GM12891 (cell line): ENCODE measurements around the gene BCAT1.

Experiments
- DNase-seq: peaks from one replicate; pipeline ENCODE4 v3.0.0; 2011; ENCODE audit warnings: low spot score; ENCODE audit not compliant: insufficient read length
- FAIRE-seq: peaks from 2 replicates; lab custom pipeline; 2011; peaks lifted over from hg19 to GRCh38; lab: Jason Lieb, UNC
- PAX5 ChIP-seq: IDR thresholded peaks from 2 replicates; pipeline ENCODE4 v1.6.1; 2011; ENCODE audit warnings: low read length, moderate library complexity, mild to moderate bottlenecking; ENCODE audit not compliant: insufficient read depth, severe bottlenecking
- POLR2A ChIP-seq: IDR thresholded peaks from 2 replicates; pipeline ENCODE4 v1.6.1; 2011; ENCODE audit warnings: low read depth, low read length, control low read depth
- POLR2AphosphoS5 ChIP-seq: IDR thresholded peaks from 2 replicates; pipeline ENCODE4 v1.6.1; 2011; ENCODE audit warnings: low read depth, low read length, control low read depth
- POU2F2 ChIP-seq: IDR thresholded peaks from 2 replicates; pipeline ENCODE4 v1.6.1; 2011; ENCODE audit warnings: low read depth, mild to moderate bottlenecking, control low read depth, low read length, moderate library complexity
- SPI1 ChIP-seq: IDR thresholded peaks from 2 replicates; pipeline ENCODE4 v1.6.1; 2011; ENCODE audit warnings: low read depth, low read length, control low read depth
- TAF1 ChIP-seq: IDR thresholded peaks from 2 replicates; pipeline ENCODE4 v1.6.1; 2011; ENCODE audit warnings: low read depth, low read length, control low read depth

The BCAT1 gene

DNA sequence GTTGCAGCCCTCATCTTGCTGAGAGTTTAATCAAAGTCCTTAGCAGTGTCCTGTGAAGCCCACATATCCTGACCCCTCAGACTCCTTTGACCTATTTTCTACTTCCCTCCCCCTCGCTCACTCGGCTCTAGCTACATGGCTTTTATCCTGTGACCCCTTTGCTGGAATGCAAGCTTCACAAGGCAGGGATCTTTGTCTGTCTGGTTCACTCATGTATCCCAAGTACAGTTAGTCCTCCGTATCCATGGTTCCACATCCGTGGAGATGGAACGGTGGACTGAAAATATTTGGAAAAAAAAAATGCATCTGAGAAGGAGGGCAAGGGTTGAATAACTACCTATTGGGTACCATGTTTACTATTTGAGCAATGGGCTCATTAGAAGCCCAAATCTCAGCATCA, 173.8 kb downstream of the BCAT1 start:
- FAIRE-seq, result no peak
- no peak for DNase-seq
- TF ChIP-seq POLR2AphosphoS5, result no peak
- no peak for TF ChIP-seq POU2F2
- no peak for TF ChIP-seq PAX5
- TF ChIP-seq TAF1, result no peak
- no peak for TF ChIP-seq SPI1
- no peak for TF ChIP-seq POLR2A

DNA sequence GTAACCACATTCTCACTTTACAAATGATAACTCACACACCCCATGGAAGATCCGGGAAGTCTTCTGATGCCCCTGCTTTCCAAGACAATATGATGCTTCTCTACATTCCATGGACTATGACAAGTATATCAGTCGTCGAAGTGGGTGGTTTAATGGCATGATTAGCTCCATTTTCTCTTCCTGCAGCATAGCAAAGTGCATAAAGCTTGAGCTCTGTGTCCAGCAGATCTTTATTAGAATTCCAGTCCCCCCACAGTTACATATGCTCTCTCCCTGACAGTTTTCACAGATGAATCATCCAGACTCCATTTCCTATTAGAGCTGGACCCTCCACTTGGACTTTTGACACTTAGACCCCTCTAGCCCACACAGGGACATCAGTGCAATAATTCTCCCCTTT, 174.9 kb downstream of the BCAT1 start:
- no peak for FAIRE-seq

DNA sequence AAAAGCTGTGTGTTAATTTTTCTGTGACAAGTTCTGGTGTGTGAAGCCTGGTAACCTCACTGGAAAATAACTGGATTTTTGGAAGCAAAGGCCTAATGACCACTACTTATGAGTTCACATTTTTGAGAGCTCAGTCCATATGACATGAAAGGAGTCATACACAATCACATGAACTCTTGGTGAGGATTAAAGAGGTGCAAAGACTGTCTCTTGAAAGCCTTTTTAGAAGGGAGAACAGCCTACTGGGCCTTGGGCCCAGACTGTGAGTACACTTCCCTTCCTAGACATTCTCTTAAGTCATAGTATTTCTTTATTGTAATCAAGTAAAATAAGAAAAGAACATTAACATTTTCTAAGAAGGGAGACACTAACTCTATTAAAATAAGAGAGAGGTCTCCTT, 176.1 kb downstream of the BCAT1 start:
- no peak for TF ChIP-seq PAX5
- TF ChIP-seq TAF1, result no peak
- TF ChIP-seq POLR2AphosphoS5, result no peak
- no peak for TF ChIP-seq SPI1
- no peak for TF ChIP-seq POLR2A
- no peak for TF ChIP-seq POU2F2
- FAIRE-seq (no peak), DNase-seq (no peak)

More for the DNA sequence above, 174.9 kb downstream of the BCAT1 start:
- TF ChIP-seq POLR2AphosphoS5 (no peak), POLR2A (no peak), POU2F2 (no peak), TAF1 (no peak), PAX5 (no peak)
- no peak for DNase-seq

DNA sequence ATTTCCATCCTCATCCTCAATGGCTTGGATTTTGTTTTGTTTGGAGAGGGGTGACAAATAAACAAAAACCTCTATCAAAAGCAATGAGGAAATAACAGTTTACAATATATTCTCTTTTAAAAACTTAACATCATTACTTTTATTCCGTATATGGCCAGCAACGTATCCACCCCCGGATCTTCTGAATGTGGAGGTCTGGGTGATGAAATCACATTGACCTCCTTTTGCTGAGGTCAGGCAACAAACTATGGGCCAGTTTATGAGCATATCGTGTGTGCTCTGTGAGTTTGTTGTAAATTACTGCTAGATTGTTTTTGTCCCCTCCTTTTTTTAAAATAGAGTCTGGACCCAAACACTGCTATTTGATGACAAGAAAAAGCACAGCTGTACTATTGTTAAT, 178.1 kb downstream of the BCAT1 start:
- FAIRE-seq (no peak), DNase-seq (no peak)
- no peak for TF ChIP-seq POLR2AphosphoS5
- TF ChIP-seq POLR2A, result no peak
- no peak for TF ChIP-seq PAX5
- no peak for TF ChIP-seq POU2F2
- no peak for TF ChIP-seq TAF1
- TF ChIP-seq SPI1, result no peak

DNA sequence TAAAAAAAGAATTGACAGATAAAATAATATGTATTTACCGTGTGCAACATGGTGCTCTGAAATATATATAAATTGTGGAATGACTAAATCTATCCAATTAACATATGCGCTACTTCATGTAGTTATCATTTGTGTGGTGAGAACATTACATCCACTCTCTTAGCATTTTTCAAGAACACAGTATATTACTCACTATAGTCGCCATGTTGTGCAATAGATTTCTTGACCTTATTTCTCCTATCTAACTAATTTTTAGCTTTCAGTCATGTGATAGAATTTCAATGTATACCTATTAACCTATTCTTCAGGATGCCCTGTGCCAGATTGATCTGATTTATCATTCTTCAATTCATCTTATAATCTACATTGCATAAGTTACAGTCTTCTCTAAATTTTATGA, 178.6 kb downstream of the BCAT1 start:
- DNase-seq (no peak), FAIRE-seq (no peak)
- TF ChIP-seq TAF1, result no peak
- no peak for TF ChIP-seq SPI1
- no peak for TF ChIP-seq POU2F2
- TF ChIP-seq POLR2AphosphoS5, result no peak
- TF ChIP-seq PAX5, result no peak
- TF ChIP-seq POLR2A, result no peak

DNA sequence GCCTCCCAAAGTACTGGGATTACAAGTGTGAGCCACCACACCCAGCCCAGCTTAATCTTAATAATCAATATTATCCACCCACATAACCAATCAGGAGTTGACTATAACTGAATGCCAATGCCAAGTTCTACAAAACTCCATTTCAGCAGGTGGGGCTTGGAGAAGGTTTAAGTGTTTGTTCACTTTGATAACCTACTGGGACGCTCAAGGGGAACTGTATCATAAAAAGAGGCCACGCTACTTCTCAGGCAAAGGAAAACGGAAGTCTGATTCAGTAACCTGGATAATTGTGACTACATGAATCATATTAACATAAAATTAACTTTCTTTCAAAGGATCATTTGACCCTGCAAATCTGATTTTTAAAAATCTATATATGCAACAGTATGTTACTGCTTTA, 179.2 kb downstream of the BCAT1 start:
- FAIRE-seq (no peak), DNase-seq (no peak)

DNA sequence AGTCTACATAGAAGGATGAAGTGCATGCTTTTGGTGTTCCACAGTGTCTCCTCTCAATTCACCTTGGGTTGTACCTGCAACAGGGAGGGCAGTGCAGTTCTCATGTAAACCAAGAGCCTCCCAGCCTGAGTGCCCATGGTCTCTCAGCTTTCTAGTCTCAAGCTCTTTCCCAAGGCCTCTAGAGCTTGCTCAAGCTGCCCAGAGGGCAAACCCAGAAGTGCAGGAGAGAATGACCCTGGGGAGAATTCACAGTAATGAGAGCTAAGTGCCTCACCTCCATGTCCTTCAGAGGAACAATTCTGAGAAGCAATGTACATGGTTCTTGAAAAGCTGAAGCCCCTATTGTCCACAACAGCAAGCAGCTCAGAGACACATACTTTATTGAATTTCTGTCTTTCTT, 180.5 kb downstream of the BCAT1 start:
- TF ChIP-seq POLR2A, result no peak
- no peak for DNase-seq
- FAIRE-seq, result no peak

More for the DNA sequence above, 179.2 kb downstream of the BCAT1 start:
- TF ChIP-seq POLR2A, result no peak
- no peak for TF ChIP-seq TAF1
- TF ChIP-seq POLR2AphosphoS5, result no peak
- TF ChIP-seq PAX5, result no peak
- TF ChIP-seq POU2F2, result no peak
- no peak for TF ChIP-seq SPI1

DNA sequence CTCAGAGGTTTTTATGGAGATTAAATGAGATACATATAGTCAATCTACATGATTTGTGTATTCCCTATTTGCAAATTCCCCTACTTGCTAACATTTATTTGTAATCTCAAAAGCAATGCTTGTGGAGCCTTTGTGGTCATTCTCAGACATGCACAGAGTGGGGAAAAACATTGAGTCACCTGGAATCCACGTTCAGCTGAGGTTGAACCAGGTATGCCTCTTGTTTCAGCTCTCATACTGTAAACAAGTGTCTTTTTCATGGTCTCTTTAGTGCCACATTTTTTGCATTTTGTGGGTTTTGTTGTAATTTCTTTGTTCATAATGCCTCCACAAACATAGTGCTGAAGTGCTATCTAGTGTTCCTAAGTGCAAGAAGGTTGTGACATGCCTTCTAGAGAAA, 181.9 kb downstream of the BCAT1 start:
- FAIRE-seq (no peak), DNase-seq (no peak)
- TF ChIP-seq SPI1 (no peak), TAF1 (no peak), POU2F2 (no peak), POLR2AphosphoS5 (no peak), POLR2A (no peak), PAX5 (no peak)

DNA sequence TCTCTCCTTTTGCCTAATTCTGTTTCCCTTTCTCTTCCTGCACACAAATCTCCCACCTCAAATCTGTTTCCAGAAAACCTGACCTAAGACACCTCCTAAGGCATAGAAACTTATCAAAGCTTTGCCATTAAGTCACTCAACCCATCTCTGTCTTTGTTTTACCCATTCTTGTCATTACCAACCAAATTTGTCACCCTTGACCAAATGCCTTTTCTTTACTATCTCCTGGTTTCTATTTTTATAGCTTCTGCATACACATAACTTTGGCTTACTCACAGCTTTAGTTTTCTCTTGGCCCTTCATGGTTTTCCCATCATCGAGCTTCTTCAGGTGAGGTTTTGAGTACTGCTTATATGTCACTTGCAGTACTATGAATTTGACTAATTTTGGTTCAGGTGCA, 184.2 kb downstream of the BCAT1 start:
- TF ChIP-seq POLR2AphosphoS5, result no peak
- FAIRE-seq (no peak), DNase-seq (no peak)

DNA sequence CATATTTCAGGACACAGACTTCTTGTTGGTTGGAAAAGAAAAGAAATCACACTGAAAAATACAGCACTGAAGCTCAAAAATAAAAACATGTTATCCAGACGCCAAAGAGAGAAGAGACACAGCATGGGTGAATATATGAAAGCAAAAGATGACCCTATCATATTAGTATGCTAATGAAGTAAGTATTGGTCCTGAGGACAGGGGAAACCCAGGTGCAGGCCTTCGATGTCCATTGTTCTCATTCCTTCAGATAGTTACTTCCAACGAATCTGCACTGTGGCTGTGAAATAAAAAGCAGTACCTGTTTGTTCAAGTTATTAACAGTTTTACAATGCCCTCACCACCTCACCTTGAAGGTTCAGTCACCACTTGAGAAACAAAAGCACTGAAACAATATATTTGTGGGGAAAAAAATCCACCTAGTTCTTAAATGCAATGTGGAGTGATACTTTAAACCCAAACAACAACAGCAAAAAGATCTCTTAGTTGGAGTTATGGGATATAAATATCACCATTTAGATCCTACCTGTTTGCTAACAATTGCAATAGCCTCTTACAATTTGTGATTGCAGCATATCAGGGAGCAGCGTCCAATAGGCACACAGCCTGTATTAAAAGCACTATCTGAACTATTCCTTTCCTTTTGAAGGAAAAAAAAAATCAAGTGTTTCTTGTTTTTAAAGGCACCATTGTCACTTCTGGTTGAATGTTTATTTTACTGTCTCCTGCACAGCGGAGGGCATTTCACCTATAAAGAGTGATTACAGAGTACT, 188.1 kb downstream of the BCAT1 start:
- DNase-seq (no peak), FAIRE-seq (no peak)
- TF ChIP-seq POLR2AphosphoS5, result no peak
- no peak for TF ChIP-seq TAF1
- no peak for TF ChIP-seq POU2F2
- TF ChIP-seq SPI1, result no peak
- no peak for TF ChIP-seq POLR2A
- TF ChIP-seq PAX5, result no peak

DNA sequence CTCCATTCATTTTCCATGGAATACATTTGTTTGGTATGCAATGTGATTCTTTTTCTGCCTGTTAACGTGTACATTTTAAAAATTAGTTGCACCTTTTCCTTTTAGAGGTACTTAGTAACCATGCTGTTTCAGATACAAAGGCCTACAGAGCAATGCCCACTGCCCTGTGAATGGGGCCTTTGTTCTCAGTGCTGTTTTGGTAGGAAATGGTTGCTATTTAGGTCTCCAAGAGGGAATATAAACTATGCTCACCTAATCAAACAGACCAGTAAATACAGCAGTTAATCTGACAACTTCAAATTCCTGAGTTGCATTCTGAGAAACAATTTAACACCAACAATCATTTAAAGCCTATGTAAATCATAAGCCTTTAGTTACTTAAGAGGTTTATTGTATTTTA, 188.7 kb downstream of the BCAT1 start:
- DNase-seq, result no peak
- FAIRE-seq, result no peak
- TF ChIP-seq TAF1, result no peak
- no peak for TF ChIP-seq PAX5
- no peak for TF ChIP-seq POLR2A
- TF ChIP-seq POU2F2, result no peak
- no peak for TF ChIP-seq SPI1
- no peak for TF ChIP-seq POLR2AphosphoS5
